GM19025 (cell line): ENCODE measurements around the gene SERPINB12.
A peak's percentile ranks its signal among the peaks of the same experiment; 100 is the strongest.

Source experiments
- ATAC-seq: cut with Tn5 transposase; IDR thresholded peaks from one replicate; pipeline ENCODE4 v1.9.1; 2021; ENCODE audit warnings: mild to moderate bottlenecking, low read depth, moderate library complexity; ENCODE audit not compliant: unreplicated experiment

Gene SERPINB12, protein sequence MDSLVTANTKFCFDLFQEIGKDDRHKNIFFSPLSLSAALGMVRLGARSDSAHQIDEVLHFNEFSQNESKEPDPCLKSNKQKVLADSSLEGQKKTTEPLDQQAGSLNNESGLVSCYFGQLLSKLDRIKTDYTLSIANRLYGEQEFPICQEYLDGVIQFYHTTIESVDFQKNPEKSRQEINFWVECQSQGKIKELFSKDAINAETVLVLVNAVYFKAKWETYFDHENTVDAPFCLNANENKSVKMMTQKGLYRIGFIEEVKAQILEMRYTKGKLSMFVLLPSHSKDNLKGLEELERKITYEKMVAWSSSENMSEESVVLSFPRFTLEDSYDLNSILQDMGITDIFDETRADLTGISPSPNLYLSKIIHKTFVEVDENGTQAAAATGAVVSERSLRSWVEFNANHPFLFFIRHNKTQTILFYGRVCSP

GRCh38 chr18:63542069-63542468 is at the start of gene SERPINB12:
SERPINB12 (plus strand) TSS chr18:63542369; CDS start chr18:63556160, 13,791 bp downstream.
- ATAC-seq = no peak

DNA sequence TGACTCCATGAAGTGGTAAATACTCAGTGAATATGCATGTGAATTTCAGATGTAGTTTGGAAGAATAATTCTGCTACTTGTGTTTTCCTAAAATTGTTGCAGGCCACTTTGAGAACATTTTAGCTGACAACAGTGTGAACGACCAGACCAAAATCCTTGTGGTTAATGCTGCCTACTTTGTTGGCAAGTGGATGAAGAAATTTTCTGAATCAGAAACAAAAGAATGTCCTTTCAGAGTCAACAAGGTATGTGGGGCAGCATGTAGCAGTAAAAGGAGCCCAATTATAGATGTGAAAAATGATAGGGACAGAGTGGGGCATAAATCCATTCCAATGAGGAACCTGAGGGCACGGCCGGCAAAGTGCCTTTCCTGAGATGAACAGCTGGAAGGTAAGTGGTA is 49.3 kb upstream of the SERPINB12 start:
- no peak for ATAC-seq

DNA sequence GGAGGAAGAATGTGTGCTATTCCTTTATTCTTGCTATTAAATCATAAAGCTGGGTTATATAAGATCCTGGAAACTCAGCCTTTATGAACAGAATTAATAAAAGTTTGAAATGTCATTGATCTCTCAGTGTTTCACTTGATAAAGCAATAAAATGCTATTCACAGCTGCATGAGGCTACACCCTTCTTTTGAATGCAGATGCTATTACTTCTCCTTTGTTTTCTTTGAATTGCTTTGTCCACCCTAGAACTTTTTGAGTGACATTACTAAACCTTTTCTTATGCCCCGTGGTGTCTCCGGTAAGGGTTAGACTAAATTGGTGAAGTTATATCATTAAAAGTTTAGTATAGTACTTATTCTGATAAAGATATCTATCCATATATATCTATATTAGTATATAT is 46.5 kb upstream of the SERPINB12 start:
- ATAC-seq = no peak

DNA sequence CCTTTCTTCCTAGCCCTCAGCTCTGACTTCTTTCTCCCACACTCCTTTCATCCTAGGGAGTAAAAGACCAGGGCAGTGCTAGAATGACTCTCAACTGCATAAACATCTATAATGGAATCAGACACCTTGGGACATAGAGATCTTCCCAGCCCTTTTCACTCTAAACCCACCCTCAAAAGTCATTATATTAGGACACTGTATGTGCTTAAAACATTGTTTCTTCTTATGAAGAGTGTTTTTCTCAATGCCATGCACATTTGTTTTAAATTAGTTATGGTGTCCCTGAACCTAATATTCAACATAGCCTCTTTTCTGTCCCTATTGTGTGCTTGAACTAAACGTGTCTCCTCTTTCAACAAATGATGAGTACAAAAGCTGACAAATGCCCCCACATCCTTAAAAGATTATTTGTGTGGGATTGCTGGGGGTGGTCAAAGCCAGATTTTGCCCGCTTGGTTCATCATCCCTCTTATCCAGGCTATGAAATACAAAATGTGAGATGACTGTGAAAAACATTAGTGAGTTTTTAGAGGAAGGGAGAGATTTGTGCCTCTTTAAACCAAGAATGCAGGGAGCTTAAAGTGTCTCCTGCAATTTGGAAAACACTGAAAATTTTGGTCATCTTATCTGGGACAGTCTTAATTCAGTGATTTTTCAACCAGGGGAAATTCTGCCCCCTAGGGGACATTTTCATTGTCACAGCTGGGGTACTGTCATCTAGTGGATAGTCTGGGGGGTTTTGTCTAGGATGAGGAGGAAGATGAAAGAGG is 36.4 kb upstream of the SERPINB12 start:
- no peak for ATAC-seq

GRCh38 chr18:63506336-63506646 is 35.9 kb upstream of the SERPINB12 start:
- ATAC-seq = no peak

DNA sequence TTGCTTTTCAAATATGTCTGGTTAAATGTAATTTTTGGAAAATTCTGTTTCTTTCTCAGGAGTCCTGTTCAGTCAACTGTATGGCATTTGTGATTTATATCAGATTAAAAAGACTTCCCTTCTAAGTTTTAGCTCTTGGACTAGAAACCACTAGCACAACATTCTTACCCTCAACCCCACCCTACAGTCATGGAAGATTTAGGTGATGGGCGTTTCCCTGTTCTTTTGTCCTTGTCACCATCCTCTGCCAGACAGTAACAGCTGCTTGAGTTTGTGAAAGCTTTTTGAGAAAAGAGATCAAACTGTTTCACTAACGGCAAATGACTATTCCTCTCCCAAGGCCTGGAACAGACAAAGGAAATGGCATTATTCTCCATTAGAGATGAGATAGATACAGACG is 33.6 kb upstream of the SERPINB12 start:
- ATAC-seq = no peak

GRCh38 chr18:63511285-63511684 is 30.9 kb upstream of the SERPINB12 start:
- no peak for ATAC-seq

DNA sequence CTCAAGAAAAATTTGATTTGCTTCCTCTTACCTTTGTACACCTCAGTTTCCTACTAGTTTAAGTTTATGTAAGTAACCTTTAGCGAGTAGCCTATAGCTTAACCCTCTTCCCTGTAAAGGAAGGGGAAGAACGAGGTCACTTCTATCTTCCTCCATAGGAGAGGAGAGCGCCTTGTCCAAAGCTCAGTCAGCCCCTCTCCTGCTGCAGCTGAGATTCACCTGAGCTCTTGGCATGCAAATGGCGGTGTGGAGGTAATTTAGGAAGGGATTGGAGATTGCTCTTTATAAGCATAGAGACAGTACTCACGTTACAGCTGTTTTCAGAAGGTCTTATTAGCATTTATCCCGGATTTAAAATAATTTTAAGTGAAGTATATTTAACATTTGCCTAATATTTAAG is 27.8 kb upstream of the SERPINB12 start:
- no peak for ATAC-seq

DNA sequence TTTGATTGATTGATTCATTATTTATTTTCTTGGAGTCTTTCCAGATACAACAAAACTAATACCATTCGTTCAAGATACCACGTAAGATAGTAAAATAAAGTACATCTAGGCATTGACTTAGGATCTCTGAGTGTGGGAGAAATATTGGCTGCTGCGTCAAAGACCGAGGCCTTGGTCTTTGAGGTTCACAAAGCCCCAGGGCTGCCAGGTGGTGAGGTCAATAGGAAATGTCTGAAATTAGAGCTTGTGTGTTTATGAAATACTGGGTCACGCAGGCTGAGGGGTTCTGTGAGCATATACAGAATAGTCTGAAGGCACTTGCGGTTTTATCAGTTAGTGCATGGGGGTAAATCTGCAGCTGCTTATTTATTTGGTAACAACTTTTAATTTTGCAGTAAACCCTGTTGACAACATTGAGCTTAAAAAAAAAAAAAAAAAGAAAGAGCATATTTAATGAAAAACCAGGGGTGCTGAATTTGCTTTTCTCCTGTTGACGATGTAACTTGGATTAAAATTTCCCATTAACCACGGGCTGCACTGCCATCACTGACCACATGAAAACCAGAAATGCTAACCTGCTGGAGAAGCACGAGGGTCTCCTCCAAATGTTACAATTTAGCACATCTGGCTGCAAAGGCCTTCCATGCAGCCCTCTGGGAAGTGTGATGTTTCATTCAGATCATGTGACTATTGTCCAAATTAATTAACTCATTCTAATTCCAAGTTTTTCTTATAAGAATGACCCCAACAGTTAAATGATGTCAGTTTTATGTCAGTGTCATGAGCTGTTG is 27.1 kb upstream of the SERPINB12 start:
- no peak for ATAC-seq

DNA sequence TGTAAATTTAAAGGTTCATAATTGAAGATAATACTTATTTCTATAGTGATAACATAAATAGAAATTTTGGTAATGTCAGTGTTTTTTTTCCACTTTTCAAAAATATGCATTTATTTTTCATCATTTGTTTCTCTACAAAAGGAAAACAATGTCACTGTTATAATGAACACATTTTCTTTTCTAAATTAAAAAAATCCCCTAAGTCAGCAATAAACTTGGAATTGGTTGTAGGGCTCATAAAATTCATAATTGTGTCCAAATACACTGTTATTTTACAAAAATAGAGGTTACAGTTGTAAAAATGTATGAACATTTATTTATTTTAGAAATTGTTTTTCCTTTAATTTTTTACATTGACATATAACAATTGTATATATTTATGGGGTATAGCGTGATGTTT is 26.4 kb upstream of the SERPINB12 start:
- no peak for ATAC-seq

DNA sequence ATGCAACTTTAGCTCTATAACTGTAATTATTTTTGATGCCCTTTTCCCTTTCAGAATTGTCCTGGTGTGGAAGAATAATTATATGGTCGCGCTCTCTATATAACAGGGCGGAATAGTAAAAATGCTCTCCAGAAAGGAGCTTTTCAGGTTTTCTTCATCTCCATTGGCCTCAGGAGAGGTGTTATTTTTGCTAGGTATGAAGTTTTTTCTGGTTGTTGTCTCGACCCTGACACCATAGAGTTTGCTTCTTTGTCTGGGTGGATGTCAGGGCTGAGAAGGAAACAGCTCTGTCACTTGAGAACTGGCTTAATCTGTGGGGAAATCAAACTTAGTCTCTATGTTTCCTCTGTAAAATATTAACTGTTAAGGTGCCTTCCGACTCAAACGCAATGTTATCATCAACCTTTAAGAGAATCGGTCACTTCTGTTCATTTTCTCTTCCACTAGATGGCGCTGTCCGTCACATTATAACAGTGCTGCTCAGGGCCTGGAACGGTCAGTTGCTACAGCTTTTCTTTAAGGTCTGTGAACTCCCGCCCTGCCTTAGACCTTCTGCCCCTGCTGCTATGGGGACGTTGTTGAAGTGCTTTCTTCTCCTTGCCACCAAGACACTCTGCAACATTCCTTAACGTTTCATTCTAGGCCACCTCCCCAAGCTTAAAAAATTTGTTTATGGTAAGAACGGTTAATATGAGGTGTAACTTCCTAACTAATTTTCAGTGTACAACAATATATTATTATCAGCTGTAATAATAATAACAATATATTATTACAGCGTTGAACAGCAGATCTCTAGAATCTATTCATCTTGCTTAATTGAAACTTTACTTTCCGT is 23.8 kb upstream of the SERPINB12 start:
- ATAC-seq = peak; percentile 94

DNA sequence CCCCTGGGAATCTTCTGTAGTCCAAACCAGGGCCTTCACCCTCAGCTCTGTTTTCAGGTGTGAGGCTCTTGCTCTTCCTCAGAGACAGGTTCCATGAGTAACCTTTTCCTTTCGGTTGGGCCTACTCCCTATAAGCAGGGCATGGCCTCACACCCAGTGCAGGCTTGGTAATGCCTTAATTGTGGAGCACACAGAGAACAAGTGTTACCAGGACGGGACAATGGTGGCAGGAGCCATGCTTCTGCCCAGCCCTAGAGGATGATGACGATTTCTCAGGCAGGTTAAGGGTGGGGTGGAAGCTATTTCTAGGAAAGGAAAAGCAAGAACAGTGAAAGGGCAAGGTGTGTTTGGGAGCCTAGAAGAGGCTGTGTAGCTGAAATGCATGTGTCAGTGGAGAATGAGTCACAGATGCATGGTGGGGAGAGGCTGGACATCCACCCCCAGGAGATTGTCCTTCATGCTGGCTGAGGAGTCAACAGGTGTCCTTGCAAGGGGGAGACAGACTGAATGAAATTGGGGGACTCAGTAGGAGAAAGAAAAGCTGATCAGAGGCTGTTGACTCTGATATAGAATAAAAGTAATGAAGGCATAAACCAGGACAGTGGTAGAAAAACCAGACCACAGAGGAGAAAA is 22.0 kb upstream of the SERPINB12 start:
- no peak for ATAC-seq

- ATAC-seq = no peak
Observed at GRCh38 chr18:63523660-63524059, 18.5 kb upstream of the SERPINB12 start.

- no peak for ATAC-seq
Observed at GRCh38 chr18:63527251-63527650, 14.9 kb upstream of the SERPINB12 start.

GRCh38 chr18:63528863-63529492 is 13.2 kb upstream of the SERPINB12 start:
- no peak for ATAC-seq

DNA sequence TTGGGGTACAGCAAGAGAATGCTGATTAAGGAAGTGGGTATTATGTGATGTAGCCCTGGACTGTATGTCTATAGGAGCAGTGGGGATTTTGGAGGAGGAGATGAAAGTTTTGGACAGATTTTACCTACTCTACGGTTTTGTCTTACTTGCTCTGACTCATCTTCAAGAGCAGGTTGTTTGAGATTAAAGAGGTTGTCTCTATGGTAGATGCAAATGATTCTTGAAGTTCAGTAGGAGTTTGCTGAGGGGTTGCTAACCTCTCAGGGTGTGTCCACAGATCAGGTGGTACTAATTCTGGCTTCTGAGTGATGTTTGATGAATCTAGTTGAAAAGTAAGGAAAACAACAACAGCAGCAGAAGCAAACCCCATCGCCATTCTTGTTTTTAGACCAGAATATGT is 9.7 kb upstream of the SERPINB12 start:
- ATAC-seq = no peak

DNA sequence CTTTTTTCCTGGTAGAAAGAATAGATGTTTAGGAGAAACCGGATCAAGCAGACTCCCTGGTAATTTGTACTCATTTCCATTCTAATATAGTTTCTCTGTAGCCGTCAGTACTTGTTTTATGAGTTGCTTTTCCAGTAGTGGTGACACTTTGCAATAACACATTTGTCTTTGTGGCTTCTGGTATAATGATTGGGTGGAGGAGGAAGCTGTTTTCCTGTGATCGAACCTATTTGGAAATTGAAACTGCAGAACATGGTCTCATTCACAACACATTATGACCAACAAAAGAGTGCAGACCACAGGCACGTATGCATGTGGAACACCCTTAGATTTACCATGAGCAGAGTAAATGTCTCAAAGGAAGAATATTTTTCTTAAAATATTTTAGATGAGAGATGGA is 7.6 kb upstream of the SERPINB12 start:
- no peak for ATAC-seq

GRCh38 chr18:63539904-63540510 is 2.2 kb upstream of the SERPINB12 start:
- ATAC-seq = no peak

DNA sequence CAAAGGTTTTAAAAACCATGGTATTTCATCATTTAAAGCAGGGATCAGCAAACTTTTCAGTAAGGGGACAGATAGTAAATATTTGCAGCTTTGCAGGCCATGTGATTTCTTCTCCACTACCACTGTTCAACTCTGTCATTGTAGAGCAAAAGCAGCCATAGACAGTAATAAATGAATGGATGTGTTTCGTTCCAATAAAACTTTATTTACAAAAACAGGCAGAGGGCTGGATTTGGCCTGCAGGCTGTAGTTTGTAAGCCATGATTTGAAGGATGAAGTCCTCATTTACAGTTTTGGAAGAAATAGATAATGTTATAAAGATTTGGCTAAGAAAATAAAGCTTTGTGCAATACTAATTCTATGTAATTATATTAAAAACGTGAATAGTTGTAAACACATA is 1.8 kb downstream of the SERPINB12 start:
- no peak for ATAC-seq
